Neural crest cell (in vitro differentiated cells): ENCODE measurements around the gene RNF10. TPM values are rescaled to one million over a fixed set of nuclear protein-coding genes. Genes with fewer than 3 reads are reported as not detected.

ENCODE experiments used
- DNase-seq: peaks from one replicate; pipeline ENCODE4 v3.0.0; 2021; ENCODE audit warnings: low read depth, mixed read lengths, low spot score
- H3K27ac Mint-ChIP-seq: one replicate; pipeline ENCODE4 v1.8.0; 2021; ENCODE audit warnings: mild to moderate bottlenecking, mixed read lengths; ENCODE audit not compliant: unreplicated experiment
- H3K27me3 Mint-ChIP-seq: 2 replicates; pipeline ENCODE4 v1.8.0; 2021; ENCODE audit warnings: low read depth, mild to moderate bottlenecking, mixed read lengths
- H3K36me3 Mint-ChIP-seq: 2 replicates; pipeline ENCODE4 v1.8.0; 2021; ENCODE audit warnings: low read depth, mild to moderate bottlenecking, mixed read lengths
- H3K4me1 Mint-ChIP-seq: 2 replicates; pipeline ENCODE4 v1.8.0; 2021; ENCODE audit warnings: mixed read lengths
- H3K4me3 Mint-ChIP-seq: one replicate; pipeline ENCODE4 v1.8.0; 2021; ENCODE audit warnings: mild to moderate bottlenecking, mixed read lengths
- H3K9me3 Mint-ChIP-seq: 2 replicates; pipeline ENCODE4 v1.8.0; 2021; ENCODE audit warnings: mixed read lengths
- CTCF ChIP-seq: fragments of 200-600 bp; sonication (generic); conservative IDR thresholded peaks from 2 replicates; pipeline ENCODE4 v1.5.0; 2021; ENCODE audit warnings: antibody characterized with exemption, mild to moderate bottlenecking
- total RNA-seq: library from RNA; stranded (reverse); gene quantifications from 2 replicates; pipeline ENCODE4 v1.2.1, GENCODE V29; 2021

The RNF10 gene
- total RNA-seq, 1 donor from 2014 or later: 149 TPM

- no peak for DNase-seq
- H3K9me3 Mint-ChIP-seq: no peaks in the 10 kb centered on the region
- H3K27ac Mint-ChIP-seq: no peak overlapping the region
- no peaks in the 10 kb centered on the region for H3K27me3 Mint-ChIP-seq
- no peaks in the 10 kb centered on the region for H3K4me1 Mint-ChIP-seq
- H3K4me3 Mint-ChIP-seq: no peak overlapping the region
- TF ChIP-seq CTCF: no peak
- peaks cover 2% of the 10 kb centered on the region for H3K36me3 Mint-ChIP-seq
Measured at GRCh38 chr12:120546050-120546386, 11.9 kb downstream of the RNF10 start.

GRCh38 chr12:120554678-120555077 is 20.5 kb downstream of the RNF10 start:
- Mint-ChIP-seq H3K27me3 (no peaks in the 10 kb centered on the region), H3K9me3 (no peaks in the 10 kb centered on the region), H3K4me1 (no peaks in the 10 kb centered on the region), H3K27ac (no peak overlapping the region), H3K36me3 (peaks cover 14% of the 10 kb centered on the region), H3K4me3 (no peak overlapping the region)
- no peak for DNase-seq
- no peak for TF ChIP-seq CTCF

- TF ChIP-seq CTCF: no peak
- Mint-ChIP-seq H3K27me3 (no peaks in the 10 kb centered on the region), H3K4me1 (no peaks in the 10 kb centered on the region), H3K4me3 (no peak overlapping the region), H3K9me3 (no peaks in the 10 kb centered on the region), H3K36me3 (peaks cover 20% of the 10 kb centered on the region), H3K27ac (no peak overlapping the region)
- no peak for DNase-seq
Measured at GRCh38 chr12:120557589-120557988, 23.4 kb downstream of the RNF10 start.

GRCh38 chr12:120562906-120563305 is 28.8 kb downstream of the RNF10 start:
- Mint-ChIP-seq H3K27me3 (no peaks in the 10 kb centered on the region), H3K9me3 (no peaks in the 10 kb centered on the region), H3K27ac (no peak overlapping the region), H3K36me3 (peaks cover 15% of the 10 kb centered on the region), H3K4me1 (no peaks in the 10 kb centered on the region), H3K4me3 (no peak overlapping the region)
- no peak for TF ChIP-seq CTCF
- DNase-seq: no peak

GRCh38 chr12:120563495-120563894 is 29.3 kb downstream of the RNF10 start:
- H3K27ac Mint-ChIP-seq: no peak overlapping the region
- H3K4me1 Mint-ChIP-seq: no peaks in the 10 kb centered on the region
- H3K4me3 Mint-ChIP-seq: no peak overlapping the region
- H3K27me3 Mint-ChIP-seq: no peaks in the 10 kb centered on the region
- H3K9me3 Mint-ChIP-seq: no peaks in the 10 kb centered on the region
- no peak for TF ChIP-seq CTCF
- H3K36me3 Mint-ChIP-seq: peaks cover 15% of the 10 kb centered on the region
- DNase-seq: no peak

GRCh38 chr12:120571299-120571698 is 37.1 kb downstream of the RNF10 start:
- H3K4me3 Mint-ChIP-seq: no peak overlapping the region
- H3K27ac Mint-ChIP-seq: no peak overlapping the region
- DNase-seq: no peak
- H3K27me3 Mint-ChIP-seq: no peaks in the 10 kb centered on the region
- H3K9me3 Mint-ChIP-seq: no peaks in the 10 kb centered on the region
- H3K4me1 Mint-ChIP-seq: no peaks in the 10 kb centered on the region
- H3K36me3 Mint-ChIP-seq: peaks cover 23% of the 10 kb centered on the region
- no peak for TF ChIP-seq CTCF
